ENCODE results near the gene AGPAT3.

DNA sequence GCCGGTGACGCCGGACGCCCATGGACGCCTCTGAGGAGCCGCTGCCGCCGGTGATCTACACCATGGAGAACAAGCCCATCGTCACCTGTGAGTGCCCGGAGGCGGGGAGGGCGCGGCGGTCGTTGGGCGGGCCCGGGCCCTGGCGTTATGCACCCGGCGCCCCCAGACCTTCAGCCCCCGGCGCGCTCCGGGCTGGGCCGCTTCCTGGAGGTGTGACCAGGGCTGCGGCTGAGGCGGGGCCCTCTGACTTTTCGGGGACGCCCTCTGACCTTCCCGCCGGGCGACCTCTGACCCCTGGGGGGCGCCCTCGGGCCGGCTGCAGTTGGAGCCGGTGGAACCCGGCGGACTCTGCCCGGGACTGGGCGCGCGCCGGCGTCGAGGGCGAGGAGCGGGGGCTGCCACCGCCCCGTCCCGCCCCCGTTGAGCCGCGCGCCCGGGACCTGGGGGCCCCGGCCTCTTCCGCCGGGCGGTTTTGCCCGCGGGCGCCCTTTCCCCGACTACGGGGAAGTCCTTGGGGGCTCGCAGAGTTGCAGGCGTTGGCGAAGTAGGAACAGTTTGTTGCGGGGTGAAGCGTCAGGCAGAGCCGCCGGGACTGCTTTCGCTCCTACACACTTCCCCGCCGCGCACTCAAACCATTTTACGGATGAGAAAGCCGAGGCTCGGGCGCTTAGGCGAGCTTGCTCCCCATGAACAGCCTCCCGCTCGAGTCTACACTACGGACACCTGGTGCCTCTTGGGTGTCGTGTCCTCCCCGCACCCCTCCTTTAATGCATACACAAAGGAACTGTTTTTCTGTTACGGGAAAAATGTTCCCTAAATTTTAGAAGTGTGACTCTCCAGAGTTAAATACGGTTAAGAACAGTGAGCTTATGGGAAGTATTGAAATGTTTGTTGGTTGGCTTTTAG is 147.7 kb downstream of the AGPAT3 start:
- TF ChIP-seq, protein P1, sequence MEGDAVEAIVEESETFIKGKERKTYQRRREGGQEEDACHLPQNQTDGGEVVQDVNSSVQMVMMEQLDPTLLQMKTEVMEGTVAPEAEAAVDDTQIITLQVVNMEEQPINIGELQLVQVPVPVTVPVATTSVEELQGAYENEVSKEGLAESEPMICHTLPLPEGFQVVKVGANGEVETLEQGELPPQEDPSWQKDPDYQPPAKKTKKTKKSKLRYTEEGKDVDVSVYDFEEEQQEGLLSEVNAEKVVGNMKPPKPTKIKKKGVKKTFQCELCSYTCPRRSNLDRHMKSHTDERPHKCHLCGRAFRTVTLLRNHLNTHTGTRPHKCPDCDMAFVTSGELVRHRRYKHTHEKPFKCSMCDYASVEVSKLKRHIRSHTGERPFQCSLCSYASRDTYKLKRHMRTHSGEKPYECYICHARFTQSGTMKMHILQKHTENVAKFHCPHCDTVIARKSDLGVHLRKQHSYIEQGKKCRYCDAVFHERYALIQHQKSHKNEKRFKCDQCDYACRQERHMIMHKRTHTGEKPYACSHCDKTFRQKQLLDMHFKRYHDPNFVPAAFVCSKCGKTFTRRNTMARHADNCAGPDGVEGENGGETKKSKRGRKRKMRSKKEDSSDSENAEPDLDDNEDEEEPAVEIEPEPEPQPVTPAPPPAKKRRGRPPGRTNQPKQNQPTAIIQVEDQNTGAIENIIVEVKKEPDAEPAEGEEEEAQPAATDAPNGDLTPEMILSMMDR (IDR thresholded peaks at IDR 0.05), result peak in 1 of 4 experiments; percentile 10
- TF ChIP-seq POLR2A (IDR thresholded peaks at IDR 0.05), result no peak
- TF ChIP-seq POLR2AphosphoS5 (IDR thresholded peaks at IDR 0.05), result no peak

Measured in prostate gland (tissue), 2 donors.